Measurements from ENCODE around the gene MYO10. TPM values are rescaled to one million over a fixed set of nuclear protein-coding genes. Genes with fewer than 3 reads are reported as not detected.

The MYO10 gene
- total and polyA plus RNA-seq, 2 of the 8 experiments (the other 6 are each of a cell fraction or from before 2014, with no cell fraction given): 21.5 to 107 TPM

- TF ChIP-seq, protein P1, sequence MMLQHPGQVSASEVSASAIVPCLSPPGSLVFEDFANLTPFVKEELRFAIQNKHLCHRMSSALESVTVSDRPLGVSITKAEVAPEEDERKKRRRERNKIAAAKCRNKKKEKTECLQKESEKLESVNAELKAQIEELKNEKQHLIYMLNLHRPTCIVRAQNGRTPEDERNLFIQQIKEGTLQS (IDR thresholded peaks at IDR 0.05; ENCODE audit: insufficient read depth, low read depth, low read length): no peak
- no peak for TF ChIP-seq BCL11A (IDR thresholded peaks at IDR 0.05; ENCODE audit: low read depth in 2 of 2, low read length in 2 of 2)
These were observed 82.6 kb downstream of the MYO10 start (continued) for GRCh38 chr5:16853518-16853917.
